HK-2 (cell line): ENCODE measurements around the gene ZNF592.

Source experiments
- DNase-seq: peaks from one replicate; pipeline ENCODE4 v3.0.0-alpha.2; 2018; ENCODE audit not compliant: unreplicated experiment

The ZNF592 gene

GRCh38 chr15:84831028-84831427, 82.6 kb downstream of the ZNF592 start:
- DNase-seq: no peak

GRCh38 chr15:84831613-84832012, 83.2 kb downstream of the ZNF592 start:
- DNase-seq: no peak

DNA sequence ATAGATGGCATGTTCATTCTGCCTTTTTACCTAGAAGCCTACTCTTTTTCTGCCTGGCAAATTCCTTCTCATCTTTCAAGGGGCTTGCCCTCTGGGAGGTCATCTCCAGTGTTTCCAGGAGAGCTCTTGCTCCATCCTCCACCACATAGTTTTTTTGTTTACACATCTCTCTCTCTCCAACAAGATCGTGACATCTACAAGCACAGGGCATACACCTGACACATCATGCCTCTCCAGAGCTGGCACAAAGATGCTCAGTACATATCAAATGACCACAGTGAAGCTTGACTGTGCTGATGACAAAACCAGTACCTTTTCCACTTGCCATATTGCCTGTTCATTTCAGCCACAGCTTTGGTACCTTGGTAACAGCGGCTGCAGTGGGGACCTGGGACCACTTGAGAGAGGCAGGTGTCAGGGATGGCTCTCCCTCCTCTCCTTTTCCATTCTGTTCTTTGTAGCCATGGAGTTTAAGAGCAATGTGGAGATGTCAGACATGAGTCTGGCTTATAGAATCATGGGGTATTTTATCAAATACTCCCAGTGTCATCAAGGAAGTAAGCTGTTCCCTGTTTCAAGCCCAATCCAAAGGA, 84.2 kb downstream of the ZNF592 start:
- DNase-seq: no peak

DNA sequence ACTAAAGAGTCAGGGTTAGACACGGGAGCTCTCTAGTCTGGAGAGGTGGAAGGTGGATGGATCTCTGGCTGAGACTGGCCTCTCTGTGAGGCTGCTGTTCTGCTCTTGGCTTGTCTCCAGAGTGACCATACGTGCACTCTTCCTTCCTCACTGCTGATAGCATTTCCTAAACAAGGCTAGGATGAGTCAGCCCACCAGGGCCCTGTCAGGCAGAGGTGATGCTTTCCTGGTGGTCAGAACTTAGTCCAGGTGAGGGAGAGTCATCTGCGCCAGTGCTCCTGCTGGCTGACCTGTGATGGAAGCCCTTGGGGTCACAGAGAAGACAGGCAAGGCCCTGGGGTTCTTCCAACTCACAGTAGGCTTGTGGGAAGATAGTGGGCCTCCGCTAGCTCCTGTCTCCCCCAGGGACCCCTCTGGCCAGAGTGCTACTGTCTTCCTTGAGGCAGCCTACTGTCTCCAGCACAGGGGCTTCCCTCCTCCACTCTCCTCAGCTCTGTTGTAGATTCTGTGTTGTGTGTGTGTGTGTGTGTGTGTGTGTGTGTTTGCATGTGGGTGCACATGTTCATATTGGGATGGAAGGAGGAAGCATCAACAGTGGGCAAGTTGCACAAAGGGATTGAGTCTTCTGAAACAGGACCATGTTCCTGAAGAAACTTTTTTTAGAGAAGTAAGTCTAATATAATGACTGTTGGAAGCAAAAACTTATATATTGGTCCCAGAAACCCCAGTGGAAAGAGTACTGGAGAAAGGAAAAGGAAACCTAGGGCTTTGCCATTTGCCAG, 85.2 kb downstream of the ZNF592 start:
- no peak for DNase-seq

DNA sequence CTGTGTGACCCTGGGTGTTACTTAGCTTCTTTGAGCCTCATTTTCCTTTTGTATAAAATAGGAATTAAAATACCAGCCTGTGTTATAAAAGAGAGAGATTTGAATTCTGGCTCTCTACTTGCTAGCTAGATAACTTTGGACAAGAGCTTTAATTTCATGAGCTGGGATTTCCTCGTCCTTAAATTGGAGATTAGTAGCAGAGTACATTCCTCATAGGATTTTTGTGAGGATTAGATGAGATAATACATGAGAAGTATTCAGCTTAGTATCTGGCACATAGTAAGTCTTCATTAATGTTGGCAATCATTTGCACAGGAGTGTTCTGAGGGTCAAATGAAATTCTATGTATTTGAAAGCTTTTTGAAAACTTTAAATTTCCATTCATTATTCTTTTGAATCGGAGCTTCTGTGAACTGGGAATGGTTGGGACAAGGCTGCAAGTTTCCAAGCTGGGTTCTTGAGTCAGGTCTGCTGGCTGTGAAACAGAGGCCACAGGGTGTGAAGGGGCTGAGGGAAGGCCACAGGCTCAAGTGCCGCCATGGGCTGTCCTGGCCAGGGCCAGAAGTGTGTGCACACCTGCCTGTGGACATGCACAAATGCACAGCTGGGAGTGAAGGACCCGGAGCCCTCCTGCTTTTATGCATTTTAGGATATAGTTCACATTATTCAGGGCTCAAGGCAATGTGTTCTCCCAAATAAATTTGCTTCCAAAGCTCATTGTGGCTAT, 86.0 kb downstream of the ZNF592 start:
- DNase-seq: no peak

DNA sequence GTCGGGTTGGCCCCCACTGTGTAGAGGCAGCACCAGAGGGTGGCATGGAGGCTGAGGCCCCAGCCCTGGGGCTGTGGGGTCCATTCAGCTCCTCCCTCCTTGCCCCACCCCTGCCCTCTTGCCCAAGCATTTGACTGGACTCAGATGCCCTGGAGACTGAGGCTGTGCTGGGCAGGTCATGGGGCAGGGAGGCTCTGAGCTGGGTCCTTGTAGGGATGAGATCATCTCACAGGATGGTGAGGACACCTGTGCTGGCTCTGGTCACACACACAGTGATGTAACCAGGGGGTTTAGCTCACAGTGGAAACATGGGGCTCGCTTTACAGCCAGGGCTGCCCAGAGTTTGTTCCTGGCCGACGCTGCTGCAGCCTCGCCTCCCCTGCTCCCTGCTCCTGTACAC, 86.6 kb downstream of the ZNF592 start:
- DNase-seq: no peak

DNA sequence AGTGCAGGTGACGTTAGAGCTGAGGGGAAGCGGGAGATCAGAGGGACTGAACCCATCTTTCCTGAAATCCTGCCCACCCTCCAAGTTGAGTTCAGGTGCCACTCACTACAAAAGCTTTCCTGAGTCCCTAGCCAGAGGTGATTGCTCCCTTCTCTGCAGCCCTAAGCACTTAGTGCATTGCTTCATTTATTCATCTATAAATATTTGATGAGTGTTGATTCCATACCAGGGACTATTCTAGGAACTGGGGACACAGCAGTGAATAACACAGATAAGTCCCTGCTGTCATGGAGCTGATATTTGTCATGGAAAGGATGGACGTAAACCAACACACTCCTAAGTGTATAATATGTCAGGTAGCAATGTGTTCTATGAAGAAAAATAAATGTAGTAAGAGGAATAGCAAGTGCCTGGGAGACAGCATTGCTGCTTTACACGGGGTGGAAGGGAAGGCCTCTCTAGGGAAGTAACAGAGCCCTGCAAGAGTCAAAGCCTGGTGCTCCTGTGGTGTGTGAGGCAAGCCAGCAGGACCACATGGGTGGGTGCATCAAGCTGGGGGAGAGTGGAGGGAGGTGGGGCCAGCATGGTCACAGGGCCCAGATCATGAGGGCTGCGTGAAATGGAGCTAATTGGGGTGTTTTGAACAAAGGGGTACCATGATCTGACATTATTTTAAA, 87.4 kb downstream of the ZNF592 start:
- no peak for DNase-seq

DNA sequence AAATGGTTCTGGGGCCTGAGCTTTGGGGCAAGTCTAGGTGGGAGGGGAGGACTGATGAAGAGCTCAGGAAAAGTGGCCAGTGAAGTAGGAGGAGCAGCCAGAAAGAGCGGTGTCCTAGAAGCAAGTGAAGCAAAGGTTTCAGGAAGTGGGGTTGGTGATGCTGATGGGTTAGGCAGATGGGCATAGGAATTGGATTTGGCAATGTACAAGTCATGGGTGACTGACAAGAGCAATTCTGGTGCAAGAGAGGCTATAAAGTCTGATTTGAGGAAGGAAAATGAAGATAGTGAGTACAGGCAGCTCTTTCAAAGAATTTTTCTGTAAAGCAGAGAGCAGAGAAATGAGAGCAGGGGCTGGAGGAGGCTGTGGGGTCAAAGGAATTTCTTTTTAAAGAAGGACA, 88.5 kb downstream of the ZNF592 start:
- DNase-seq: no peak

- DNase-seq: no peak
Observed at GRCh38 chr15:84839714-84840113, 91.3 kb downstream of the ZNF592 start.

DNA sequence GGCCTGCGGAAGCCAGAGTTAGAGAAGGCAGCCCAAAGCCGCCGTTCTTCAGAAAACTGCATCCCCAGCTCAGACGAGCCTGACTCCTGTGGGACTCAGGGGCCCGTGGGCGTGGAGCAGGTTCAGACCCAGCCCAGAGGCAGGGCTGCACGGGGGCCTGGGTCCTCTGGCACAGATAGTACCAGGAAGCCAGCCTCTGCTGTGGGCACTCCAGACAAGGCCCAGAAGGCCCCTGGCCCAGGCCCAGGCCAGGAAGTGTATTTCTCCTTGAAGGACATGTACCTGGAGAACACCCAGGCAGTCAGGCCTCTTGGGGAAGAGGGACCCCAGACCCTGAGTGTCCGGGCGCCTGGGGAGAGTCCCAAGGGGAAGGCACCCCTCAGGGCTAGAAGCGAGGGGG, 91.9 kb downstream of the ZNF592 start:
- no peak for DNase-seq

GRCh38 chr15:84840741-84841429, 92.5 kb downstream of the ZNF592 start:
- DNase-seq: peak; percentile 56

GRCh38 chr15:84842781-84843180, 94.4 kb downstream of the ZNF592 start:
- DNase-seq: no peak

DNA sequence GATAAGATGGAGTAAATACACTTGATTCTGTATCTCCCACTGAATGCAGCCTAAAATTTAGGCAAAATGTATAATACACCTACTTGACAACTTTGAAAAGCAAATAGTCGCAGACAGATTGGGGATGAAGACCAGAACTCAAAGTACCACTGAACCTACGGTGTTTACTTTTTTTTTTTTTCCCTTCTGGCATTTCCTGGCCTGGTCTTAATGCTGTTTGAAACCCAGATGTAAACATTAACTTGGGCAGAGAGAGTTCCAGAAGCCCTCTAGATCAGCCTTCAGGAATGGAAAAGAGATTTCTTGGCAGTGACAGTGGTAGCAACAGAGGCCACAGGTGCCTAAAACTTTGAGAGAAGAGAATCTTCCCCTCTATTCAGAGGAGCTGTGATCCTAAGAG, 96.6 kb downstream of the ZNF592 start:
- DNase-seq: no peak

- peak; percentile 44 for DNase-seq
Observed at GRCh38 chr15:84845631-84846030, 97.2 kb downstream of the ZNF592 start.

- no peak for DNase-seq
Observed at GRCh38 chr15:84846269-84846668, 97.9 kb downstream of the ZNF592 start.

- DNase-seq: no peak
Observed at GRCh38 chr15:84847382-84847781, 99.0 kb downstream of the ZNF592 start.

- no peak for DNase-seq
Observed at GRCh38 chr15:84852212-84852611, 103.8 kb downstream of the ZNF592 start.

- DNase-seq: no peak
Observed at GRCh38 chr15:84855136-84855535, 106.7 kb downstream of the ZNF592 start.

GRCh38 chr15:84855765-84856164, 107.4 kb downstream of the ZNF592 start:
- DNase-seq: no peak
